HG03103 (cell line): ENCODE results near the gene OR2H2.

Source experiments
- ATAC-seq: cut with Tn5 transposase; IDR thresholded peaks from one replicate; pipeline ENCODE4 v1.9.1; 2021; ENCODE audit warnings: low read depth; ENCODE audit not compliant: unreplicated experiment

OR2H2 gene

DNA sequence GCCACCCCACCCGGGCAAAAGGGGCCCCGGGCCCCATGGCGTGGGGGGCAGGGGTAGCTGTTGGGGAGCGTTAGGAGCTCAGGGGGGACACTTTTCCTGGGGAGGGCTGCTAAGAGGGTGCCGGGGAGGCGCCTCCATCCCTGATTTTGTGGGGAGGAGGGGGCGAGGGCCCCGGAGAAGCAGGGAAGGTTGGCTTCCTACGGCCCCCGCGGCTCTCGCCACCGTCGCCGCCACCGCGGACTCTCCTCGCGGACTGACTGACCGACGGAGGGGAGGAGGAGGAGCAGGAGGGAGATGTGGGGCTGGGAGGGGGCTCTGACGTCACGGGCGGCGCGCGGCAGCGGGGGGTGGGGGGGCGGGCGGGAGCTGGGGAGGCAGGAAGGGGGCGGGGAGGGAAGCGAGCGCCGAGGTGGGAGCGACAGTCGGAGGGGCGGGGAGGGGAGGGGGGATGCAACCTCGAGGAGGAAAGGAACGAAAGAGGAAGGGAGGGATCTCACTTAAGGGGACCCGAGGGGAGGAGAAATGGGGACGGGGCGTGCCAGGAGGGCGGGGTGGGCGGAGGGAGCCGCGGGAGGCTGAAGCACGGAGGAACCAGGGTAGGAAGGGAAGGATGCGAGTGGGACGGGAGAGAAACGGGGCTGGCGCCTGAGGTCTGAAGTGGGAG lies 43.0 kb downstream of the OR2H2 start:
- ATAC-seq = no peak

DNA sequence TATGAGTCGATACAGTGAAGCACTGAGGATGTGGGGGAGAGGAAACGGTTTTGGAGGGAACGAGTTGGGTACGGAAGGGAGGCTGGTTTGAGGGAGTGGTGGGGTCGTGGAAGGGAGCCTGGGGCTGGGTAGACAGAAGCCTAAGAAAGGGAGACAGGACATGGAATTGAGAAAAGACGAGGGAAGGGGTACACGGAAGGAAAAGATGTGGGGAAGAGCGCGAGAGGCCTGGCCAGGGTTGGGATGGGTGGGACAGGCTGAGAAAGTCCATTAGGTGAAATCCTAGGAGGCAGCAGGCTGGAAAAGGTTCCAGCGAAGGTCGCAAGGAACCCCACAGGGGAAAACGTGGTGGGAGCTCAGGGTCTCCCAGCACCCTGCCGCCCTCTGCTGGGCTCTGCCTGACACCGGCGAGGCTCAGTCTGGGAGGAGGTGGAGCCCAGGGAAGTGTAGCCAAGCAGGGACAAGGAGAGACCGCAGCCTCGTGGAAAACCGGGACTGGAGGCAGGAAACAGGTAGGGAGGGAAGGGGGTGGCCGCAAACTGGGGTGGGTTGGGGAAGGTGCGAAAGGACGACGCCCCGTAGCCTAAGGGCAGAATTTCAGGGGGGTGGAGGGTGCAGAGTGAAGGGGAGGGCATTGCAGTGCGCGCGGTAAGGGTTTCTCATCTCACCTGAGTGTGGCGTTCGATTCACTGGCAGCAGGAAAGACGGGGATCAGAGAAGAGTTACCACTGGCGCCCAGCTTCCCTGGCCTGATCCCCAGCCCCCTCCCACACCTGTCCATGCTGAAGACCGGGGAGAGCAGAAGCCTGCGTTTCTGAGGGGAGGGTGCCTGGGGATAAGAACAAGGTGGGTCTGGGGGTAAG lies 43.7 kb downstream of the OR2H2 start:
- no peak for ATAC-seq

- no peak for ATAC-seq
Observed at GRCh38 chr6:29629571-29629970, 44.6 kb downstream of the OR2H2 start.

GRCh38 chr6:29630315-29630714 lies 45.4 kb downstream of the OR2H2 start:
- ATAC-seq = no peak

DNA sequence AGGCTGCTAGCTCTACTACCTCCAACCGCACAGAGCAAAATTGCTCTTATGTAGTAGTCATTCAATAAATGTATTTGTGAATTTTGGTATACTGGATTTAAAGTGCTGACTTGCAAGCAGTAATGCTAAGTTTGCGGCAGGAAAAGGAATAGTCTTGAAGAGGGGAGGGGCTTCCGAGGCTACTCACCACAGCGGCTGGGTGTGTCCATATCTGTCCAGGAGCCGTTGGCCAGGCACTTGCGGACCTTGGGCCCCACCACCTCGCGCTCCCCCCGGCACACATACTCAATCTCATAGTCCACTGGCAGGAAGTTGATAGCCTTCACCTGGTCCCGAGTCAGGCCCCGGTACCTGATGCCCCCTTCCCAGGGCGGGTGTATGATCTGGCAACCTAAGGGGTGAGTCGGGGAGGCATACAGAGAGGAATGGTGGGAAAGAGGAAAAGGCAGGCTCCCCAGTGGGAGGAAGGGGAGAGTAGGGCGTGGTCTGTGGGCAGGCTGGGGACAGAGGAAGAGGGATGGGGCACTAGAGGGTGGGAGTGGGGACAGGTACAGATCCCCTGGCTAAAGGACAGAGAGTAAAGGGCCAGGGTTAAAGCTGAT lies 46.4 kb downstream of the OR2H2 start:
- ATAC-seq = no peak

DNA sequence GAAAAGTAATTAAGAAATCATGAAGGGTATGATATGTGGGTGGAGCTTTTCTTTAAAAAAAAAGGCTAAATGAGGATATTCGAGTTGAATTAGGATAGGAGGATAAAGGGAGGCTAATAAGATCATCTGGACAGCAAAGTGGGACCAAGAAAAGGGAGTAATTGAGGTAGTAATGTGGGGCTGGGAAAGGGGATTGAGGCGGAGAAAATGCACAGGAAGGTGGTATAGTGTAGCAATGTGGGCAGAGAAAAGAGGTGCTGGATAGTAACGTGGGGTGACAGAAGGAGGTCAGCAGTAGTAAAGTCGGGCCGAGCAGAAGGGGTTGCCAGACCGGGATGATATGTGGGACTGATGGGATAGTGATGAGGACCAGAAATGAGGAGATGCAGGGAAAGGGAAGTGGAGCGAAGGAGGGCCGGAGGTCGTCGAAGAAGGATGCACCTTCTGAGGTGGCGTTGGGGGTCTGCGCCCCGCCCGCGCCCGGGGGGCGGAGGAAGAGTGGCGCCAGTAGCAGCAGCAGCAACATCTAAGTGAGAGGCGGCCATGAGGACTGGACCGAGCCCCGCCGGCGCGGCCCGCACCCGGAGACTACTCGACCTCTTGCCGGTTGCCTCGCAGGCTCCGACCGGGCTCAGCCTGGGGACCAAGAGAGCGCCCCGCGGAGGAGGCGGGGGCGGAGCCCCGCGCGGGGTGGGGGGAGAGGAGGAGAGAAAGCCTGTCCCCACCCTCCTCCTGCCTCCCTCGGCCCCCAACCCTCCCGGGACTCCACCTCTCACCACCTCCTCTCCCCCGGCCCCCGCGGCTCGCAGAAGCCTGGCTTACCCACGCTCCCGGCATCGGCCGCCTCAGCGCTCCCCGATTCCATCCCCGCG lies 47.2 kb downstream of the OR2H2 start:
- peak; percentile 35 for ATAC-seq

DNA sequence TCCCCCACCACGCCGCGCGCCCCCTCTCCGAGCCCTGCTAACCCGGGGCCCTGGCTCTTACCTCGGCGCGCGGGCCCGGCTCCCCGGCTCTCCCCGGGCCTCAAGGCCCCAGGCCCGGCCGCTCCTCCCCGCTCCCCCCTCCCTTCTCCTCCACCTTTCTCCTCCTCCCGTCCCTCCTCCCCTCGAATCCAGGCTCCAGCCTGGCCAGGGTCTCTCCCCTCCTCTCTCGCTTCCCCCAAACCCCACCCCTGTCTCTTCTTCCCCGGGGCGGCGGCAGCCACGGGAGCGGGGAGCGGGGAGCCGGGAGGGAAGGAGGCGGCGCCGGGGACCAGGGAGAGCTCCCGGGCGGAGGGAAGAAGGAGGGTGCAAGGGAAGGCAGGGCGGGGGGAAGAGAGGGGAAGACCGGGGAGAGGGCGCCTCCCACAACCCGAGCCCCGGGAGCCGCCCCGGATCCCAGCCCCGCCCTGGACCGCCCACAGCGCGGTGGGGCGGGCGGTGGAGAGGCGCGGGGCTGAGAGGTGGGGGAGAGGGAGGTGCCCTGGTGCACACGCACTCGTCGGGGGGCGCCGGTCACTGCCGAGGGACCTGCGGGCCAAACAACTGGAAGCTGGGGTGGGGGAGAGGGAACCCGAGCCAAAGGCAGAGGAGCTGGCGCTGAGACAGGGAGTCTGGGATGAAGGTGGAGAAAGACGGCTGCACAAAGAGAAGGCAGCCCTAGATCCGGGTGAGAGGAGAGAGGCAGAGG lies 48.0 kb downstream of the OR2H2 start, which contains the start of gene GABBR1:
TSS of gene GABBR1 (minus strand) at position 395 of the 745 bp plus-strand sequence. CDS start 798 bp downstream, outside the sequence.
- ATAC-seq = peak; percentile 55

GRCh38 chr6:29633534-29633905 lies 48.6 kb downstream of the OR2H2 start:
- no peak for ATAC-seq

GRCh38 chr6:29637247-29637646 lies 52.3 kb downstream of the OR2H2 start:
- no peak for ATAC-seq
